Activated CD4-positive, alpha-beta T cell treated with anti-CD3 and anti-CD28 coated beads, Interleukin-2, Interleukin-6, amounts not matched to agents 100 ng/mL and 50 ng/mL, durations not matched to agents 16 hours and 8 hours (primary cell): Measurements from ENCODE around the gene TMEM140.

Source experiments
- DNase-seq: peaks from one replicate; pipeline ENCODE4 v3.0.0-alpha.2; 2020

TMEM140 gene

DNA sequence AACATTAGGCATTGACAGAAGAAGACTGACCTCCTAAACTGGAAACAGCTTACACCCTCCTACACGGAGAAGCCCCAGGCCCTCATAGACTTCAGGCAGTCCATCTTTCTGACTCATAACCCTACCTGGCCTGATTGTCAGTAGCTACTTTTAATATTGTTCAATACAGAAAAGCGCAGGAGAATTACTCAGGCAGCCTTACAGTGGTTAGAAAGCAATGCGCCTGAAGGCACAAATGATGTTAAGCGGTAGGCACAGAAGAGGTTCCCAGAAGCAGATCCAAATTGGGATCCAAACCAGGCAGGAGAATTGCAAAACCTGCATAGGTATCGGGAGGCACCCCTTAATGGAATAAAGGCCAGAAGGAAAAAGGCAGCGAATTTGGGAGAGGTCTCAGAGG, 28.1 kb downstream of the TMEM140 start:
- no peak for DNase-seq

DNA sequence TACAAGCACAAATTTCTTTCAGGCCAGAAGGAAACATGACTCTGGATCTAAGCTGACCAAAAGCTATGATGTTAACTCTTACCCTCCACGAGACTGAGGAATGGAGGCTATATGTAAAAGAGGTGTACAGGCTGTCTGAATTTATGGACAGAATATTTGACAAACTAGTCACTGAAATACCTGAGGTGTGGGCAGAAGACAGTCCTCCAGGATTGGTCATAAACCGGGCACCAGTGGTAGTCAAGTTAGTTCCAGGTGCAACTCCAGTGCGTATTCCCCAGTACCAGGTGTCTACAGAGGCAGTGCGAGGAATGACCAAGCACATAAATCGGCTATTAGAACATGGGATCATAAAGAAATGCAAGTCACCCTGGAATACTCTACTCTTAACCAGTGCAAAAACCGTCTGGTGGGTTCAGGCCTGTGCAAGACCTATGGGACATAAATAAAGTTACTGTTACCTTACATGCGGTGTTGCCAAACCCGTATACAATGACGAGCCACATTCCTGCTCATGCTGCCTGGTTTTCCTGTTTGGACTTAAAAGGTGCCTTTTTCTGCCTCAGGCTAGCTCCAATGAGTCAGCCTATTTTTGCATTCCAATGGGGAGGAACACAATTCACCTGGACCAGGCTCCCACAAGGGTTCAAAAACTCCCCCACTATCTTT, 29.3 kb downstream of the TMEM140 start:
- no peak for DNase-seq

DNA sequence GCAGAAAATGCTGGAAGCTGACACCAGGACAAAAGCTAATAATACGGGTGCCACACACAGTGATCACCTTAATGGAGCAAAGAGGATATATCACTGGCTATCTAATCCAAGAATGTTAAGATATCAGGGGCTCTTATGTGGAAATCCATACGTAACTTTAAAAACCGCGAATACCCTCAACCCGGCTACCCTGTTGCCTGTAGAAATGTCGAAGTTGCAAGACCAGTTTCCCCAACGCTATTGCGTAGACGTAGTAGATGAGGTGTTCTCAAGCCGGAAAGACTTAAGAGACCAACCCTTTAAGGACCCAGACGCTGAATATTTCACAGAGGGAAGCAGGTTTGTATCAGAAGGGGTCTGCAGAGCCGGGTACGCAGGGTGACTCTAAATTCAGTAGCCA, 30.5 kb downstream of the TMEM140 start:
- DNase-seq: no peak

DNA sequence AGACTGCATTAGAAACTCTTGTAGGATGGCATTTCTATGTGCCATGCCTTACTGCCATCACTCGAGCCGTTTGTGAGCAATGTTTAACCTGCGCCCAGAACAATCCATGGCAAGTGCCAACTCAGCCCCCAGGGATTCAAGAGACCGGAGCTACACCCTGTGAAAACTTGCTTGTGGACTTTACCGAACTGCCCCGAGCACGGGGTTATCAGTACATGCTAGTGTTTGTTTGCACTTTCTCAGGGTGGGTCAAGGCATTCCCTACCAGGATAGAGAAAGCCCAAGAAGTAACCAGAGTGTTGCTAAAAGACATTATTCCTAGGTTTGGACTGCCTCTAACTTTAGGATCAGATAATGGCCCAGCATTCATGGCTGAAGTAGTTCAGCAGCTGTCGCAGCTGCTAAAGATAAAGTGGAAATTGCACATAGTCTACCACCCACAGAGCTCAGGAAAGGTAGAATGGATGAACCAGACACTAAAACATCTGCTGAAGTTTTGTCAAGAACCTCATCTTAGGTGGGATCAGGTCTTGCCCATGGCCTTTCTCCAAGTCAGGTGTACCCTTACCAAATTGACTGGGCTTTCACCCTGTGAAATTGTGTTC, 31.6 kb downstream of the TMEM140 start:
- no peak for DNase-seq

DNA sequence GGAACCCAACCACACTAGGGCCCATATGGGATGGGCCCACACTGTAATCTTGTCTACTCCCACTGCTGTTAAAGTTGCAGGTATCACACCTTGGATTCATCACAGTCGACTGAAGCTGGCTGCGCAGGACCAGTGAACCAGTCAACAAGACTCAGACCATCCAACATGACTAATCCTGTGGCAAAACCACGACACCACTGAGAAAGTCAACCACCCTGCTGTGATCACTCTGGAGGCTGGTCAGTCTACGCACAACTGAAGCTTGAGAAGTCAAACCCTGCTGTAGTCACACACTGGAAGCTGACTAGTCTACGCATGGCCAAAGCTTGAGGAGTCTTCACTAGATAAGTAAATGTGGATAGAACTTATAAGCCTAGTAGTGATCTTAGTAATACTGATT, 32.2 kb downstream of the TMEM140 start:
- DNase-seq: peak; percentile 21

DNA sequence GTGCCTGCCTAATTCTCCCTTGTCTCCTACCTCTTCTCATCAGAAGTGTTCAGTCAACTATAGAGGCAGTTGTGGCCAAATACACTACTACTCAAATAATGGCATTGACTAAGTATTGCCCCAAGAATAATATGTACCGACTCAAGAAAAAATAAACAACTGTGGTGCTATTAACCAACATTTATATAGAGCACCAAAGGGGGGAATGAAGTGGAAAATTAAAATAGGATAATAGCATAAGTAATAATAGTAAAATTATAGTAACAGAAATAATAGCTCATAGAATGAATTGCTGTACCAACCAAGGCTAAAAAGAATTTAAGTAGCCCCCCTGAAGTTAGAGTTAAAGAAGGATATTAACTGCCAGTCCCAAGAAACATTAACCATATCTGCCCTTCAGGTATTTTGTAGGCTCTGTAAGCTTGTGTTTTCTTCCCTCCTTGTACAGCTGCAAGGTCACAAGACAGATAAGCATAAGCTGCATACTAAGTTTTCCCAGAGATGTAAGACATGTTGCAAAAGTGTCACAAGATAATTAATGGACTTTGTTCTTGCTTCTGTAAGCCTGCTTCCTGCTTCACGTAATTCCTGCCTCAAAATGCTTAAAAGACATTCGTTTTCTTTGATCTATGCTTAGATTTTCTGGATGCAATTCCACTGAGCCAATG, 33.5 kb downstream of the TMEM140 start:
- no peak for DNase-seq

DNA sequence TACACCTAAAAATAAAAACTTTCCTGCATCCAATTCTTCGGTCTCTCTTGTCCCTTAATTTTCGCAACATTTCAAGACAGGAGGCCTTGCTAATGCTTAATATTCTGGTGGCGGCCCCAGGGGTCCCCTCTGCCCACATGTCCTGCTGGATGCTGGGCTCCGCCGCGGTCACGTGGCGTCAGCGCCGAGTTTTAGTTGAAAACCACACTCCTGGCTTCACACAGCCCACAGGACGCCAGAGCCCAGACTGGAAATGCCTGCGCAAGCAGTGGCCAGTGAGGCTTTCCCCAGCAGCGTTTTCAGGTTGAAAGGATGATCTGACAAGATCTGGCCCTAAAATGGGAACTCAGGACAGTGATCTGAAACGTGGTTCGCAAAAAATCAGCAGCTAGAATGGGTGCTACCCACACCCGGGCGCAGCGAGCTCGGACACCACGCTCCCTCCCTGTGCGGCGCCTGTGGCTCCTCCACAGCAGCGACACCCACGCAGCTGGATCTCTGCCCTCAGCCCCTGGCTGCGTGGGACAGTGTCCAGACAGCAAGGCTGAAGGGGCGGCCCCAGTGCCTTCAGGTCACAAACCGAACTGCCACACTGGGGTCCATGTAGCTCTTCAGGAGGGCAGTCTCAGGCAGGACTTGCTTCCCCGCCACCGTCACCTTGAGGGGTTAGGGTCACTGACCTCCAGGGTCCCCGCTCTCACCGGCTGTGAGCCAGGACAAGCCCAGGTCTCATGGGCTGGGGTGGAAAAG, 34.2 kb downstream of the TMEM140 start:
- DNase-seq: no peak

DNA sequence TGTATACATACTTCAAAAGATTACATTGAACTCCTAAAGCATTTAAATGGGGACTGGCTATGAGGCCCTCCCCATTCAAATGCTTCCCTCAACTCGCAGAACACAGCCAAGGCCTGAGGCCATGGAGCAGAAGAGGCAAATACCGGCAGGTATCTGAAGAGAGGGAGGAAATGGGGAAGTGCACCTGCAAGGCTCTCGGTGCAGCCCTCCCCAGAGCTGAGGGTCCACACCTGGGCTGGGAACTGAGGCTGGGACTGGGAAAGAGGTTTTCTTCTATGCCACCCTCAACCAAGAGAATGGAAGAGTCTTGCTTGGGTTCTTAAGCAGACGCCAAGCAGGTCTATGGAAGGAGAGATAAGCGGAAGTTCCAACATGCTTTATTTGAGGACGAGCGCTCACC, 35.6 kb downstream of the TMEM140 start:
- DNase-seq: no peak

DNA sequence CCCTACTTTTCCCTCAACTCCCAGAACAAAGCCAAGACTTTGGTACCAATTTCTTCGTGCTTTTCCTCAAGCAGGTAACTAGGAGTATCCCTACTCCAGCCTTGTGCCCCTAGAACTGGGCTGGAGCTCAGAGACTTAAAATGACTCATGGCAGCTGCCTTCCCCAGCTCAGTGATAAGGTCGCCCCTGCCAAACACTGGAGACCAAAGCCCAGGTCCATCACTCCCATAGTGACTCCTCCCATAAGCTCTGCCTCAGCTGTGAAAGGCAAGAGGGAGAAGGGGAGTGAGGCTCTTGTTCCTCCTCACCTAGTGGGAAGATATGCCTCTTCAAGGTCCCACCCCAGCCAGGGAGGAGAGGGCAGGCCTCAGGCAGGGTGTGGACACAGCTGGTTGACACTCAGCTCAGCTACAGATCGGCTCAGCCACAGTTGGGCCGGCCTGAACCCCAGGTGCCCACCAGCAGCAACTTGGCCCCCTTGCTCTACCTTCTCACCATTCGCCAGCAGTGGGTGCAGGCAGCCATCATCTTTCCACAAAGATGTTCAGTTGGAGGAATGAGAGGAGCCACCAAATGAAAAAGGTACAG, 36.5 kb downstream of the TMEM140 start:
- DNase-seq: no peak

DNA sequence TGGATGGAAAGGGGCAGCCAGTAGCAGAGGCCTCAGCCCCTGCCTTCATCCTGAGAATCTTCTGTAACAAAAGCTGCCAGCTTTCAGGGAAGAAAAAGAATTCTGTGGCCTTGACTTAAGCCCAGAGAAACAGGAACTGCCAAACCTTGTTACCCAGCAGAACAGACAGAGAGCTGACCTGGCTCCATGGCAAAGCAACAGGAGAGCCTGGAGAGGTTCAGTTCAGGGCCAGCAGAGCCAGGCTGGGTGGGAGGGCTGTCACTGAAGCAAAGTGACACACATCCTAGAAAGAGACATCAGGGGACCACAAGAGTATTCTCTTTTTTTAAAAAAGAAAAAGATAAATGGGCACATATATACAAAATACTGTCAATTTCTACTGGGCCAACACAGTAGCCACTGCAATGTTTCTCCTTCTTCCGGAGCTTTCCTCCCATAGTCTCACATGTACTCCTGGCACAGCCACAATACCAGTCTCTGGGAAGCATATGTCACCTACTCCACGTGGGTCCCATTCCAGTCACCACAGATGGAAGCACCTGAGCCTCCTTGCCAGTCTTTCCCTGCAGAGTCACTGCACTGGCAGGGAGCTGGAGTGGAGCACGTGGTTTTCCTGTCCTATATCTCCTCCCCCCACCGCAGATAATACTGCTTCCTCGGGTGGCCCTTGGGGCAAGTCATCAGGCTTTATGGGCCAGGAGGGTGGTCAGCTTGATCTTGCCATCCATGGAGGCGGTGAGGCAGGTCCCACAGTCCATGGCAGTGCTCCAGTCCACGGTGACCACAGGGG, 37.8 kb downstream of the TMEM140 start:
- no peak for DNase-seq

DNA sequence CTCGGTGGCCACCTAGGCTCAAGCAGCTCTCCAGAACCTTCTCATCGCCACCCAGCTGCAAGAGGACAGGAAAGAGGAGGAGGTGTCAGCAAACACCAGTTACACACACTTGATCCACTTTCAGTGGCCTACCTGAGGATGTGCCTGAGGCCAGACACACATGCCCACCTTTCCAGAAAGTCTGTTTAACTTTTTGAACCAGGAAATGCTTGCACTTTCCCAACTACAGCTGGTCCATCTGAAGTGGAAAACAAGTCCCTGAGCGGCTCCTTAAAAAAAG, 38.3 kb downstream of the TMEM140 start:
- DNase-seq: no peak

DNA sequence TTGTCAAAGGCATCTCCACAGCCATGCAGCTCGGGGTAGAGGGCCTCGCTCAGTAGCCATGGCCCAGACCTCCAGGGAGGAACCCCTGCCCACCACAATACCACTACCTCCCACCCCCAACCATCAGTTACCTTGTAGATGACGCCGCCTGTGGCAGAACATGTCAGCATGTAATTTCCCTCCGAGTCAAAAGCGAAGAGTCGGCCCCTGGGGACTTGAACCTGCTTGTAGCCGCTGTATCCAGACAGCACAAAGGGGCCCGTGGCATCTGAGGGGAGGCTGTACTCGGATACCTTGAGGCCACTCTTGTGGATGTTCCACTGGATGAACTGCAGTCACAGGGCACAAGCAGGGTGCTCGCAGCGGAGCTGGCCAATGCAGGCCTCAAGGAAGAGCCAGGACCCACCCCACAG, 39.0 kb downstream of the TMEM140 start:
- no peak for DNase-seq

DNA sequence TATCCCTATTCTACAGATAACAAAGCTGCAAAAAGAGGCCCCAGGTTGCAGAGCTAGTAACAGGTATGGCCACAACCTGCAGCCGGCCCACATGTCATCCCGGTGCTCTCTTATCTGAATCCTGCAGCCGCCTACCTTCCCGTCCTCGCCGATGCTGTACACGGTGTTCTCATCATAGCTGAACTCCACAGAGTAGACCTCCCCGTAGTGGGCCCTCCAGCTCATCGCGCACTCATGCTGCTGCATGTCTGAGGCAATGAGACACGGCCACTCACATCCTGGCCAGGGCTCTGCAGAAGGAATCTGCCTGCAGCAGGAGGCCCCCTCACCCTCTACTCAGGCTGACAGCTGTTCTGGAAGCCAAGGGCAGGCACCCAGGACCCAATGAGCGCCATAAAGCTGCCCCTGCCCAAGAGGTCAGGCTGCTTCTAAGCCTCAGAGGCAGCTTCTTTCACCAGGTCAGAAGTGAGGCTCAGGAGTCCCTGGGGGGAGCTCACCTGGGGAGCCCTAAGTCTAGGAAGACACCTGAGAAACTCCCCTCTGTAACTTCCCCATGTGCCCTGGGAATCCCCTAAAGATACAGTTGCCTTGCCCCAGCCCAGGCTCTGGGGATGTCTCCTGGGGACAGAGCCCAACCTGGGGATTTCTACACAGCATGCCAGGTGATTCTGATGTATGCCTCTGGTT, 40.6 kb downstream of the TMEM140 start:
- no peak for DNase-seq

DNA sequence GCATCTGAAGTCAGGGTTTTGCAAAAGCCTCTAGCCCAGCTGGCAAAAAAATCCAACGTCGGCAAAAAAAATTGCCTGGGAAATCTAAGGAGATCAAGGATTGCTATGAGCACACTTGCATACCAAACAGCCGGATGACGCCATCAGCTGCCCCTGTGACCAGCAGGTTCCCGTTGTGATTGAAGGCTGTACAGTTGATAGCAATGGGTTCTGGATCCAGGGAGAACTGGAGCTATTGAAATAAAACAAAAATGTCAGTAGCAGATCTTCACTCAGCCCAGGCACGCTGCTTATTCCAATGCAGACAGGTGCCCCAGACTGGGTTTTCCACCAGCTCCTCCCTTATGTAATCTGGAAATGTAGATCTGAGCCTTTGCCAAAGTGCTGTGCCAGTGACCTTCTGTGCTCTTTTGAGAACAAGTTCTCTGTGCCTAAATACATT, 41.4 kb downstream of the TMEM140 start:
- DNase-seq: no peak

DNA sequence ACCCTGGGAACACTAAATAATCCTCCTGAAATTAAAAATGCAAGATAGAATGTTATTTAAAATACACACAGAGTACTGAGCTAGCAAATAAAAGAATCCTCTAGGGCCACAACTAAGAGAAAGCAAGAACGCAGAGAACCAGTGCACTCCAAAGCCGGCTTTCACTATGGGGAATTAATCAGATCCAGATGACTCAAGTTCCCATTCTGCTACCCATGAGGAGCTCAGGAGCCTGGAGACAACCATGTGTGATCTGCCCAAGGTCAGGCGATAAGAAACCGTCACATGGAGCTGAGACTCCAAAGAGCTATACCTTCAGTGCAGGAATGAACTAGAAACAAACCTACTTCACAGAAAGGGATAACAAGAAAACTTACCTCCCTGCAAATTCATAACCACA, 42.1 kb downstream of the TMEM140 start:
- no peak for DNase-seq

DNA sequence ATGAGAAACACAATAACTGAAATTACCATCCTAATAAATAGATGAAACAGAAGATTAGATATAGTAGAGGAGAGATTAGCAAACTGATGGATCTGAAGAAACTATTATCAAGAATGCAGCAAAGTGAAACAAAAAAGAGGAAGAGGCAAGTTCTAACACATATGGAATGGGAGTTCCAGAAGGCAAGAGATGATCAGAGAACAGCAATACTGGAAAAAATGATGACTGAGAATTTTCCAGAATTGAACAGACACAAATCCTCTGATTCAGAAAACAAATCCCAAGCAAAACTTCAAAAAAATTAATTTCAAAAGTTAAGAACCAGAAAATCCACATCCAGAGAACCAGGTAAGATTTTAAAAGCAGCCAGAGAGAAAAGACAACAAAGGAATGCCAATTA, 42.8 kb downstream of the TMEM140 start:
- DNase-seq: no peak

DNA sequence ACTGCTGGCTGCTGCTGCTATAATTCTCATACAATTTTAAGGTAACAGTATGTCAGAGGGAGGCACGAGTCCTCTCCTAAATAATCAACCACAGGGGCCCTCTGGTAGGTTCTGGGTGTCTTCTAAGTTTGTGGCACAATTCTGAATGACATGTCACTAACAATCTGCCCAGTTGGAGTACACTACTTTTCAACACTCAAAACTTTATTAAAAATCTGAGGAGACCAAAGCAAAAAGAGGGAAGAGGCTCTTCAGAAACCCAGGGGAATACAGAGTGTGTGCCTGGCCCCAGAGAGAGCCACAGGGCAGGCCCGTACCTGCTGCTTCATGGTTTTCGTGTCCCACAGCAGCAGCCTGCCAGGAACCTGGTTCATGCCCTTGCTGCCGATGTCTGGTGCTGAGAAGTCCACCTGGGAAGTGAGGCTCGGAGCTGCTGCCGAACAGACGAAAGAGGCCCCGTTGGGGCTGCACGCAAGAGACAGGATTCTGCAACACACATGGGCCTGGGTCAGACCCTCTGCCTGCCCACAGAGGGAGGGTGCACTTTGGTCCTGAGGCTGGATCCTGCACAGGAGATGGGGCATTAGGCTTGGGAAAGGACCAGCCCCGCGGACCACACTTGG, 45.2 kb downstream of the TMEM140 start:
- no peak for DNase-seq

DNA sequence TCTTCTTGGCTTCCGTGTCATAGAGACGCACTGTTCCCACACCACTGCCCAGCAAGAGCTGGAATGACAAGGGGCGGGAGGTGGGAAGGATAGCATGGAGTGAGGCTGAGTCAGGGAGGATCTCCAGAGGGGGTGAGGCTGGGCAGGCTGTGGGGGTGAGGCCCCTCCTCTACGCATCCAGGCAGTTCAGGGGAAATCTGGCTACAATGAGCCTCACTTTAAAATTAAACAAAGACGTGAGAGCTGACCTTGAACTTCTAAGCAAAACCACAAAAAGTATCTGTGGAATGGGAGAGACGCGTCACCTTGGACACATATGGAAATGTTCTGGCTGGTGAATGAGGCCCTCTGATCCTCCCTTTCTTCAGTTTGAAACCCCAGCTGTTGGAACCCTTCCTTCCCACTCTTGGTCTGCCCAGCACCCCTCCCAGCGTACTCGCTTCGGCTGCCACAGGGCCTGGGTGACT, 45.8 kb downstream of the TMEM140 start:
- no peak for DNase-seq

DNA sequence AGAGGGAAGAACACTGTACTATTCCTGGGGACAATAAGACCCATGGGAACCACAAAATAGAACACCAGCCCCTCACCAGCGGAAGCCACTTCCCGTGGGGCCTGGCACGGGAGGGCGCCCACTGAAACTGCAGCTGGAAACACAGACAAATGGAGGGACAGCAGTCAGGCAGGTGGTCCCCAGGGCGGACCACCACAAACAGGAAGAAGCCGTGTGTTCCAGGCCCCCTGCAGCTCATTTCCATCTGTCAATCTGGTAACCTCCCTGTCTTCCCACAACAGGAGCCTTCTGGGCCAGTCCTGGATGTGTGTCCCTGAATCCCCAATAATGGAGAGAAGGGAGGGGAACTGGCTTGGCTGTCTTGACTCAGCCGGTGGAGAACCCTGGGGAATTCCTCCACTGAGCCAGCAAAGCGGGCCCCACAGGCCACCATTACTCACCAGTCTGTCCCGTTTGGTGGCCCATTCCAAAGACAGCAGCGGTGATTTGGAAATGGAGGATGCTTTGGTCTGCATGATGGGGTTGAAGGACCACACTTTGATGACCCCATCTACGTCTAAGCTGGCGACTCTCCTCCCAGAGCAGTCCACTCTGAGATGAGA, 46.7 kb downstream of the TMEM140 start:
- no peak for DNase-seq

DNA sequence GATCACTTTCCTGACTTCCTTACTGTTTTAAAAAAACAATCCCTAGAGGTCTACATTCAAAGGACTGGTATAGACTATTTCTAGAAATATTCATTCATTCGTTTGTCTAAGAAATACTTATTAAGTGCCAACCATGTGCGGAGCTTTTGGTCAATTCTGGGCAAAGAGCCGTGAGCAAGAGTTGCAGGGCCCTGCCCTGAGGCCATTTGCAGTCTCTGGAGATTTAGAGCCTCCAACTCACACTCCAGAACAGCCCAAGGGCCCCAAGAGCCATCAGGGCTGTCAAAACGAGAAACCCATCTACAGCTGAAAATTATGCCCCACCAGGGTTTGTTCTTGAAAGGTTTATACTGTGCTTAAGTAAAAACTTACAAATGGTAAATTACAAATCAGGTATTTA, 47.3 kb downstream of the TMEM140 start:
- DNase-seq: no peak

DNA sequence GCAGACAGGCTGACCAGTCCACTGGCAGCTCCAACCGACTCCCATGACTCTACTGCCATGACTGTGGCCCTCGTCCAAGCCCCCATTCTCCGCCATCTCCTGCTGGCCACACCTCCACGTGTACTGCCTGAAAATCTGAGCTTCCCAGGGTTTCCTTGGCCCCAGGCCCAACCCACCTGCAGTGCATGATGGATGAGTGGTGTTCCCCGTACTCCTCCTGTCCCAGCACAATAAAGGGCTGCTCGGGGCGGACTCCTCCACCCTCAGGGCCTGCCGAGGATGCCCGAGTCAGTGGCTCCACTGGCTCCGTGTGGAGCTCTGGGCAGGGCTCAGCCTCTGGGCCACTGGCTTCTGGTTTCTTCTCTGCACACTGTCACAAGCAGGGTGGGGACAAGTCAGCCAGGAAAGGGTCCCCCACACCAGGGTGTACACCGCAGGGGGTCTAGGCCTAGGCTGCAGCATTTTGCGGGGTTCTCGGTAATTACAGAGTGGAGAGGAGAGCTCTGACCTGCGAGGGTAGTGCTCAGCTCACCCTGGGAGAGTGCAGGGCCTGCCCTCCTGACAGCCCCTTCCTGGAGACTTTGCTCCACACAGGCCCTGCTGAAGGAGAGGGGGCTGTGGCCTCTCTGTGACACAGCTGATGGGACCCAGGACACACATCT, 48.2 kb downstream of the TMEM140 start:
- no peak for DNase-seq
